Left ventricle myocardium inferior (tissue), 1 donor: ENCODE data around the gene SPTAN1. TPM values are rescaled to one million over a fixed set of nuclear protein-coding genes. Genes with fewer than 3 reads are reported as not detected.
A peak's percentile ranks its signal among the peaks of the same experiment; 100 is the strongest.
"Not testable (repeated sequence)": the region's sequence is repeated elsewhere in the genome, so short reads cannot be mapped to it uniquely, and the experiment has no call there.

Source experiments
- DNase-seq: peaks from one replicate; pipeline ENCODE4 v3.0.0-alpha.2; 2020
- H3K27ac ChIP-seq: fragments of 200-600 bp; replicated peaks from 2 replicates; pipeline ENCODE4 v1.8.0; 2021
- H3K27me3 ChIP-seq: fragments of 200-600 bp; 2 replicates; pipeline ENCODE4 v1.8.0; 2021; ENCODE audit warnings: low read depth
- H3K36me3 ChIP-seq: fragments of 200-600 bp; 2 replicates; pipeline ENCODE4 v1.8.0; 2021
- H3K4me1 ChIP-seq: fragments of 200-600 bp; 2 replicates; pipeline ENCODE4 v1.8.0; 2021
- H3K4me3 ChIP-seq: fragments of 200-600 bp; 2 replicates; pipeline ENCODE4 v1.8.0; 2021; ENCODE audit warnings: mild to moderate bottlenecking, moderate library complexity
- H3K9me3 ChIP-seq: fragments of 200-600 bp; replicated peaks from 2 replicates; pipeline ENCODE4 v1.8.0; 2021
- CTCF ChIP-seq: fragments of 200-600 bp; IDR thresholded peaks from 2 replicates; pipeline ENCODE4 v1.8.0; 2021; ENCODE audit warnings: antibody characterized with exemption, mild to moderate bottlenecking, borderline replicate concordance
- intact Hi-C: fragments of 100-400 bp; cut with micrococcal nuclease; formaldehyde crosslinking; loops from one replicate; pipeline ENCODE4 v1.11.0; 2022
- total RNA-seq: library from RNA; stranded (reverse); fragmentation: NEBNext Ultra II Directional; extraction: Animal tissue kit (Norgen Biotek cat#: 25700); gene quantifications from one replicate; pipeline ENCODE4 v1.2.1, GENCODE V29; 2021
- donor health status: DM: no; HTN: yes; CAD: no; lungs with severe emphysema.

SPTAN1 gene
- total RNA-seq, 1 donor from 2014 or later: 269 TPM

- Histone ChIP-seq H3K27me3 (no peaks in the 10 kb centered on the region), H3K36me3 (no peaks in the 10 kb centered on the region), H3K4me1 (peaks cover 16% of the 10 kb centered on the region), H3K9me3 (no peaks in the 10 kb centered on the region), H3K27ac (peak within 1 kb of the TSS; percentile 98), H3K4me3 (peak within 1 kb of the TSS; percentile 76)
- DNase-seq: peak; percentile 97
- intact Hi-C loops: no loop called here
- TF ChIP-seq CTCF: no peak
These were observed 104.3 kb downstream of the SPTAN1 start, which contains the start of gene DYNC2I2 for GRCh38 chr9:128656416-128657343. TSS of gene DYNC2I2 (minus strand) at chr9:128656847. CDS start at chr9:128656726, 121 bp downstream.

- no peak for DNase-seq
- H3K9me3 ChIP-seq: no peaks in the 10 kb centered on the region
- peaks cover 16% of the 10 kb centered on the region for H3K4me1 ChIP-seq
- intact Hi-C loops: no loop called here
- H3K36me3 ChIP-seq: no peaks in the 10 kb centered on the region
- H3K27ac ChIP-seq: peak overlapping the region; percentile 98
- no peak for TF ChIP-seq CTCF
- H3K4me3 ChIP-seq: peak overlapping the region; percentile 76
- no peaks in the 10 kb centered on the region for H3K27me3 ChIP-seq
These were observed 104.9 kb downstream of the SPTAN1 start for GRCh38 chr9:128657344-128657704.

- DNase-seq: no peak
- Histone ChIP-seq H3K4me1 (peaks cover 16% of the 10 kb centered on the region), H3K4me3 (no peak overlapping the region), H3K36me3 (no peaks in the 10 kb centered on the region), H3K27me3 (no peaks in the 10 kb centered on the region), H3K9me3 (no peaks in the 10 kb centered on the region), H3K27ac (no peak overlapping the region)
- no peak for TF ChIP-seq CTCF
- intact Hi-C loops: no loop called here
These were observed 105.4 kb downstream of the SPTAN1 start for GRCh38 chr9:128657796-128658195.

GRCh38 chr9:128666481-128666941 lies 114.1 kb downstream of the SPTAN1 start:
- H3K27ac ChIP-seq, H3K36me3 ChIP-seq, H3K27me3 ChIP-seq, H3K4me1 ChIP-seq, H3K9me3 ChIP-seq, DNase-seq, H3K4me3 ChIP-seq, intact Hi-C loops: not testable (repeated sequence)

GRCh38 chr9:128669786-128670185 lies 117.4 kb downstream of the SPTAN1 start:
- intact Hi-C loops: no loop called here
- no peak for TF ChIP-seq CTCF

GRCh38 chr9:128675382-128675781 lies 123.0 kb downstream of the SPTAN1 start:
- no peak overlapping the region for H3K4me3 ChIP-seq
- no peaks in the 10 kb centered on the region for H3K27me3 ChIP-seq
- H3K36me3 ChIP-seq: no peaks in the 10 kb centered on the region
- no peaks in the 10 kb centered on the region for H3K9me3 ChIP-seq
- no peaks in the 10 kb centered on the region for H3K4me1 ChIP-seq
- intact Hi-C loops: no loop called here
- no peak overlapping the region for H3K27ac ChIP-seq
- no peak for DNase-seq
- no peak for TF ChIP-seq CTCF

More at GRCh38 chr9:128669786-128670185, 117.4 kb downstream of the SPTAN1 start:
- no peak for DNase-seq
- Histone ChIP-seq H3K4me3 (no peak overlapping the region), H3K9me3 (no peaks in the 10 kb centered on the region), H3K27ac (no peak overlapping the region), H3K4me1 (no peaks in the 10 kb centered on the region), H3K36me3 (no peaks in the 10 kb centered on the region), H3K27me3 (no peaks in the 10 kb centered on the region)
